GM19238 (cell line): ENCODE results near the gene VPS45.

Experiments
- DNase-seq: peaks from one replicate; pipeline ENCODE4 v3.0.0; 2011; ENCODE audit warnings: low spot score; ENCODE audit not compliant: insufficient read length

VPS45 gene

DNA sequence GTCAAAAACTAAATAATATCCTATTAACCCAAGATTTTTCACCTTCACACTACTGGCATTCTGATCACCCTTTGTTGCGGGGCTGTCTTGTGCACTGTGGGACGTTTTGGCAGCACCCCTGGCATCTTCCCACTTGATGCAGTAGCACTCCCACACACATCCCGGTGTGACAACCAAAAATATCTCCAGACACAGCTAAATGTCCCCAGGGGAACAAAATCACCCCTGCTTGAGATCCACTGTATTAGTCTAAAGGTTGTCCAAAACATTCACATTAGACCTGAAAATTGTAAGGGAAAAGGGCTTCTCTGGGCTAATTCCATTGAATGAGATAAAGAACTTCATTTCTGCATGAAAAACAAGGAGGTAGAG lies 120.0 kb downstream of the VPS45 start:
- no peak for DNase-seq

DNA sequence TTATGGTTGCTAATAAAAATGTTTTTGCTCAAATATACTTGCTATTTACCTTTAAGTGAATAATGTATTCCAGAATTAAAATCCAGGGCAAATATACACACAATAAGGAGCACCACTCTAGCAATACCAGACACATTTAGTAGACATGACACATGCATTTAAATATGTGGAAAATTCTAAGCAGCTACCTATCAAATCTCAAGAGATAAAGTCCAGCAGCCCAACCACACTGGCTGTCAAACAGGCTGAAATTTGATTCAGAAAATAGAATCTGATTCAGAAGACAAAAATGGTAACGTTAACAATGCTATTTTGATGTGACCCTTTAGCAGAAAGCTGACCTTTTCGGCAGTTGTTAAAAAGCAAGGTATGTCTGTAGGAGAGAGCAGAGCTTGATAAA lies 124.4 kb downstream of the VPS45 start:
- DNase-seq: no peak

DNA sequence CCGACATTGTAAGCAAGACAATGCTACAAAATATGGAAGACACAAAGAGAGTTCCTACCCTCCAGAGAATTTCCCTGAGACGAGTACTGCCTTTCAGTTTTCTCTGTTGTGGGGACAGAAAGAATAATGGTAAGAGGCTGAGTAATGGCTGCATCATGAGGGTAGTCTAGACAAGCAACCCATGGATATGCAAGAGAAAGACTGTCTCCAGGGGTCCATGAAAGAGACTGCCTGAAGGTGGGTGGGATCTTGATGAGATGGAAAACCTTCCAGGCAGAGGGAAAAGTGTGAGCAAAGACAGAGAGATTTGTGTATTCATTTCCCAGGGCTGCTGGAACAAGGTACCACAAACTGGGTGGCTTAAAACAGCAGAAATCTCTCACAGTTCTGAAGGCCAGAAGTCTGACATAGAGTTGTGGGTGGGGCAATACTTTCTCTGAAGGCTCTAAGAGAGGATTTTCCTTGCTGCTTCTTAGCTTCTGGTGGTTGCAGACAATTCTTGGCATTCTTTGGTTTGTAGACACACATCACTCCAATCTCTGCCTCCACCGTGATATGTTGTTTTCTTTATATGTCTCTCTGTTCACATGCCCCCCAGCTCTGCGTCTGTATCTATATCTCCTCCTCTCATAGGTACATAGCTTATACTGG lies 126.9 kb downstream of the VPS45 start:
- no peak for DNase-seq
